Ishikawa (cell line): ENCODE data around the gene RASD1.

Experiments used
- MAX ChIP-seq: IDR thresholded peaks from 2 replicates; pipeline ENCODE4 v1.6.1; 2012
- TCF12 ChIP-seq: IDR thresholded peaks from 2 replicates; pipeline ENCODE4 v1.6.1; 2012; ENCODE audit warnings: low read depth
- YY1 ChIP-seq: IDR thresholded peaks from 2 replicates; pipeline ENCODE4 v1.6.1; 2012; ENCODE audit warnings: low read depth
- TF ChIP-seq, protein P1 (sequence below): IDR thresholded peaks from 2 replicates; pipeline ENCODE4 v1.6.1; 2012; ENCODE audit warnings: low read depth, mild to moderate bottlenecking

DNA sequence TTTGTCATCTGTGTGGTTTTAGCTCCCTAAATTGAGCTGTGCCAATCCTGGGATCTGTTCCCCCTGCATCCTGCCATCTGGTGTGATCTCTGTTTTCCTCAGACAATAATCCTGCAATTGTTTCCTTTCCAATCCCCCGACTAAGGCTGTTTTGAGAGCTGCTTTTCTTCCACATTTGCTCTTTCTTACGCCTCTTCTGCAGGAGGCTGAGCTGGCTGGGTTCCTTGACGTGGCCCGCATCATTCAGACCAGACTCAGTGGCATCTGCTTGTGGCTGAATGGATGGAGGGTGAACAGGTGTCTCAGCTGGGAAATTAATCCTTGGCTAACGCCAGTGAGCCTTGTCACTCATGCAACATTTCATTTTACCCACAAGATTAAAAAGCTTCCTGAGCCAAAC, 29.2 kb downstream of the RASD1 start:
- TF ChIP-seq MAX: no peak
- TF ChIP-seq, protein P1, sequence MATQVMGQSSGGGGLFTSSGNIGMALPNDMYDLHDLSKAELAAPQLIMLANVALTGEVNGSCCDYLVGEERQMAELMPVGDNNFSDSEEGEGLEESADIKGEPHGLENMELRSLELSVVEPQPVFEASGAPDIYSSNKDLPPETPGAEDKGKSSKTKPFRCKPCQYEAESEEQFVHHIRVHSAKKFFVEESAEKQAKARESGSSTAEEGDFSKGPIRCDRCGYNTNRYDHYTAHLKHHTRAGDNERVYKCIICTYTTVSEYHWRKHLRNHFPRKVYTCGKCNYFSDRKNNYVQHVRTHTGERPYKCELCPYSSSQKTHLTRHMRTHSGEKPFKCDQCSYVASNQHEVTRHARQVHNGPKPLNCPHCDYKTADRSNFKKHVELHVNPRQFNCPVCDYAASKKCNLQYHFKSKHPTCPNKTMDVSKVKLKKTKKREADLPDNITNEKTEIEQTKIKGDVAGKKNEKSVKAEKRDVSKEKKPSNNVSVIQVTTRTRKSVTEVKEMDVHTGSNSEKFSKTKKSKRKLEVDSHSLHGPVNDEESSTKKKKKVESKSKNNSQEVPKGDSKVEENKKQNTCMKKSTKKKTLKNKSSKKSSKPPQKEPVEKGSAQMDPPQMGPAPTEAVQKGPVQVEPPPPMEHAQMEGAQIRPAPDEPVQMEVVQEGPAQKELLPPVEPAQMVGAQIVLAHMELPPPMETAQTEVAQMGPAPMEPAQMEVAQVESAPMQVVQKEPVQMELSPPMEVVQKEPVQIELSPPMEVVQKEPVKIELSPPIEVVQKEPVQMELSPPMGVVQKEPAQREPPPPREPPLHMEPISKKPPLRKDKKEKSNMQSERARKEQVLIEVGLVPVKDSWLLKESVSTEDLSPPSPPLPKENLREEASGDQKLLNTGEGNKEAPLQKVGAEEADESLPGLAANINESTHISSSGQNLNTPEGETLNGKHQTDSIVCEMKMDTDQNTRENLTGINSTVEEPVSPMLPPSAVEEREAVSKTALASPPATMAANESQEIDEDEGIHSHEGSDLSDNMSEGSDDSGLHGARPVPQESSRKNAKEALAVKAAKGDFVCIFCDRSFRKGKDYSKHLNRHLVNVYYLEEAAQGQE: no peak
- TF ChIP-seq YY1: no peak
- no peak for TF ChIP-seq TCF12
